SK-N-SH (cell line): ENCODE measurements around the gene NAA10. TPM values are rescaled to one million over a fixed set of nuclear protein-coding genes. Genes with fewer than 3 reads are reported as not detected.

Experiments used
- CTCF ChIA-PET: fragments of 300-600, 350-600 bp; formaldehyde crosslinking; extraction: SDS; loops from one replicate; lab custom pipeline; 2021; lab: Yijun Ruan, JAX
- POLR2A ChIA-PET: fragments of 350-600 bp; sonication (Branson Sonifier 250); formaldehyde crosslinking; extraction: SDS; loops from one replicate; lab custom pipeline; 2020; ENCODE audit warnings: antibody characterized with exemption, inconsistent platforms; lab: Yijun Ruan, JAX
- DNase-seq: peaks from one replicate; pipeline ENCODE4 v3.0.0; 2012
- H2AFZ ChIP-seq: fragments of 200-600 bp; sonication (generic); 2 replicates; pipeline ENCODE4 v1.8.1; 2016; ENCODE audit warnings: antibody characterized with exemption, mild to moderate bottlenecking, low read depth
- H3F3A ChIP-seq: fragments of 200-600 bp; sonication (generic); replicated peaks from 2 replicates; pipeline ENCODE3; 2016; ENCODE audit warnings: antibody characterized with exemption, mild to moderate bottlenecking; ENCODE audit not compliant: insufficient read depth
- H3K27ac ChIP-seq, 2 experiments: fragments of 200-500 bp in 1 of 2; fragments of 200-600 bp in 1 of 2; sonication (Bioruptor generic) in 1 of 2; sonication (generic), shearing (Covaris generic) in 1 of 2; 2 replicates each; pipeline versions ENCODE4 v1.5.1 to v1.6.1; 2014 to 2016; ENCODE audit warnings: low read depth in 2 of 2, inconsistent platforms in 1 of 2, low read length in 1 of 2, mild to moderate bottlenecking in 1 of 2, mixed read lengths in 1 of 2
- H3K27me3 ChIP-seq: fragments of 200-600 bp; sonication (generic), shearing (Covaris generic); 2 replicates; pipeline ENCODE4 v1.6.1; 2016; ENCODE audit warnings: mixed run types; ENCODE audit not compliant: insufficient read depth
- H3K36me3 ChIP-seq, 2 experiments: fragments of 200-500 bp in 1 of 2; fragments of 200-600 bp in 1 of 2; sonication (Bioruptor generic) in 1 of 2; sonication (generic) in 1 of 2; replicated peaks in 1 of 2; 2 replicates each; pipeline versions ENCODE3 to v1.5.1; 2014 to 2016; ENCODE audit warnings: low read length in 1 of 2, mild to moderate bottlenecking in 1 of 2; ENCODE audit not compliant: insufficient read depth in 2 of 2, control insufficient read depth in 1 of 2
- H3K4me1 ChIP-seq, 2 experiments: fragments of 200-500 bp in 1 of 2; fragments of 200-600 bp in 1 of 2; sonication (Bioruptor generic) in 1 of 2; sonication (generic), shearing (Covaris generic) in 1 of 2; 2 replicates each; pipeline versions ENCODE4 v1.5.1 to v1.6.1; 2014 to 2016; ENCODE audit warnings: low read depth in 1 of 2, low read length in 1 of 2, mixed run types in 1 of 2; ENCODE audit not compliant: insufficient read depth in 2 of 2, control insufficient read depth in 1 of 2
- H3K4me2 ChIP-seq: fragments of 200-600 bp; sonication (generic), shearing (Covaris generic); 2 replicates; pipeline ENCODE4 v1.6.1; 2017; ENCODE audit warnings: mixed run types
- H3K4me3 ChIP-seq, 2 experiments: fragments of 200-500 bp in 1 of 2; fragments of 200-600 bp in 1 of 2; sonication (Bioruptor generic) in 1 of 2; sonication (generic), shearing (Covaris generic) in 1 of 2; 2 replicates each; pipeline versions ENCODE4 v1.5.1 to v1.8.1; 2014 to 2016; ENCODE audit warnings: low read depth in 2 of 2, inconsistent platforms in 1 of 2, low read length in 1 of 2, mild to moderate bottlenecking in 1 of 2, mixed read lengths in 1 of 2, moderate library complexity in 1 of 2
- H3K79me2 ChIP-seq: fragments of 200-600 bp; sonication (generic); 2 replicates; pipeline ENCODE4 v1.8.1; 2017; ENCODE audit warnings: mild to moderate bottlenecking; ENCODE audit not compliant: insufficient read depth
- H3K9ac ChIP-seq: fragments of 200-600 bp; sonication (generic); 2 replicates; pipeline ENCODE4 v1.6.1; 2017; ENCODE audit warnings: mixed run types
- H3K9me2 ChIP-seq: fragments of 200-600 bp; sonication (generic); 2 replicates; pipeline ENCODE4 v1.6.1; 2017; ENCODE audit warnings: mixed run types
- H3K9me3 ChIP-seq: fragments of 200-600 bp; sonication (generic); 2 replicates; pipeline ENCODE4 v1.6.1; 2017; ENCODE audit warnings: mixed run types, mild to moderate bottlenecking, moderate library complexity
- H4K20me1 ChIP-seq: fragments of 200-600 bp; sonication (generic); 2 replicates; pipeline ENCODE4 v1.6.1; 2017; ENCODE audit warnings: mild to moderate bottlenecking, mixed run types; ENCODE audit not compliant: insufficient read depth
- CHD2 ChIP-seq: fragments of 150-350 bp; IDR thresholded peaks from 2 replicates; pipeline ENCODE4 v1.6.1; 2018; ENCODE audit warnings: low read length; ENCODE audit not compliant: partially characterized antibody
- EZH2phosphoT487 ChIP-seq: fragments of 200-600 bp; sonication (generic); IDR thresholded peaks from 2 replicates; pipeline ENCODE4 v1.6.1; 2017; ENCODE audit warnings: low read depth, mixed run types, mild to moderate bottlenecking, antibody characterized with exemption, moderate library complexity, borderline replicate concordance
- FOSL2 ChIP-seq: IDR thresholded peaks from 2 replicates; pipeline ENCODE4 v1.4.0; 2012; ENCODE audit warnings: low read depth, mild to moderate bottlenecking, moderate library complexity, borderline replicate concordance
- FOXJ3 ChIP-seq: sonication (generic); formaldehyde crosslinking; IDR thresholded peaks from 2 replicates; pipeline ENCODE4 v1.5.1; 2020; ENCODE audit warnings: mild to moderate bottlenecking, missing genetic modification reagents
- GABPA ChIP-seq: IDR thresholded peaks from 2 replicates; pipeline ENCODE4 v1.4.0; 2012; ENCODE audit warnings: low read depth, mild to moderate bottlenecking
- GATA2 ChIP-seq: sonication (generic); formaldehyde crosslinking; IDR thresholded peaks from 2 replicates; pipeline ENCODE4 v1.5.0; 2020; ENCODE audit warnings: mild to moderate bottlenecking, missing genetic modification reagents
- JUND ChIP-seq: IDR thresholded peaks from 2 replicates; pipeline ENCODE4 v1.4.0; 2012
- NRF1 ChIP-seq: IDR thresholded peaks from 2 replicates; pipeline ENCODE4 v1.6.1; 2012; ENCODE audit warnings: low read depth, mild to moderate bottlenecking, low read length
- RXRA ChIP-seq: IDR thresholded peaks from 2 replicates; pipeline ENCODE4 v1.4.0; 2012; ENCODE audit warnings: low read depth, mild to moderate bottlenecking, borderline replicate concordance
- SMC3 ChIP-seq: IDR thresholded peaks from 2 replicates; pipeline ENCODE4 v1.6.1; 2012; ENCODE audit warnings: low read depth, low read length, improper control_type of control experiment
- TAF1 ChIP-seq: IDR thresholded peaks from 2 replicates; pipeline ENCODE4 v1.6.1; 2012; ENCODE audit warnings: low read depth, mild to moderate bottlenecking, low read length, moderate library complexity, borderline replicate concordance
- TEAD4 ChIP-seq: IDR thresholded peaks from 2 replicates; pipeline ENCODE4 v1.4.0; 2012; ENCODE audit warnings: mild to moderate bottlenecking, borderline replicate concordance; ENCODE audit not compliant: insufficient read depth
- USF1 ChIP-seq: IDR thresholded peaks from 2 replicates; pipeline ENCODE4 v1.4.0; 2012; ENCODE audit warnings: low read depth, borderline replicate concordance
- WGBS: methylation state at CpG from one replicate; pipeline ENCODE4 v1.1.6; 2017; ENCODE audit warnings: low lambda C conversion rate; 5-methylcytosine and 5-hydroxymethylcytosine counted together
- polyA plus RNA-seq, 3 experiments: library from polyadenylated mRNA; depleted of rRNA; stranded (reverse); fragments of >200 nt; gene quantifications; 2 replicates each; pipeline ENCODE4 v1.2.3, GENCODE V29; 2012
- TF ChIP-seq, protein P1 (sequence below): fragments of 200-600 bp; sonication (generic); IDR thresholded peaks from 2 replicates; pipeline ENCODE4 v1.6.1; 2017; ENCODE audit warnings: antibody characterized with exemption, mild to moderate bottlenecking, moderate library complexity

The NAA10 gene
- polyA plus RNA-seq, 1 of the 3 experiments (the other 2 are of a cell fraction), result 229 TPM

- TF ChIP-seq FOXJ3 (no peak), GATA2 (CRISPR knock-in tag) (no peak), NRF1 (no peak), GABPA (no peak), JUND (no peak), EZH2phosphoT487 (no peak), TEAD4 (no peak), RXRA (no peak), TAF1 (no peak), FOSL2 (no peak), USF1 (no peak), SMC3 (no peak), CHD2 (no peak)
- TF ChIP-seq, protein P1, sequence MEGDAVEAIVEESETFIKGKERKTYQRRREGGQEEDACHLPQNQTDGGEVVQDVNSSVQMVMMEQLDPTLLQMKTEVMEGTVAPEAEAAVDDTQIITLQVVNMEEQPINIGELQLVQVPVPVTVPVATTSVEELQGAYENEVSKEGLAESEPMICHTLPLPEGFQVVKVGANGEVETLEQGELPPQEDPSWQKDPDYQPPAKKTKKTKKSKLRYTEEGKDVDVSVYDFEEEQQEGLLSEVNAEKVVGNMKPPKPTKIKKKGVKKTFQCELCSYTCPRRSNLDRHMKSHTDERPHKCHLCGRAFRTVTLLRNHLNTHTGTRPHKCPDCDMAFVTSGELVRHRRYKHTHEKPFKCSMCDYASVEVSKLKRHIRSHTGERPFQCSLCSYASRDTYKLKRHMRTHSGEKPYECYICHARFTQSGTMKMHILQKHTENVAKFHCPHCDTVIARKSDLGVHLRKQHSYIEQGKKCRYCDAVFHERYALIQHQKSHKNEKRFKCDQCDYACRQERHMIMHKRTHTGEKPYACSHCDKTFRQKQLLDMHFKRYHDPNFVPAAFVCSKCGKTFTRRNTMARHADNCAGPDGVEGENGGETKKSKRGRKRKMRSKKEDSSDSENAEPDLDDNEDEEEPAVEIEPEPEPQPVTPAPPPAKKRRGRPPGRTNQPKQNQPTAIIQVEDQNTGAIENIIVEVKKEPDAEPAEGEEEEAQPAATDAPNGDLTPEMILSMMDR, result no peak
- Histone ChIP-seq H3K27ac (peak within 1 kb of the TSS in 1 of 2 experiments; percentile 64; a peak in 2 of 4 replicates), H3F3A (no peaks in the 10 kb centered on the region), H3K79me2 (no peaks in the 10 kb centered on the region), H3K9me3 (no peaks in the 10 kb centered on the region), H3K4me1 (peaks cover 0 to 33% of the 10 kb centered on the region in 2 experiments; a peak in 1 of 4 replicates), H3K9me2 (no peaks in the 10 kb centered on the region), H3K9ac (no peak within 1 kb of the TSS), H3K36me3 (no peaks in the 10 kb centered on the region), H3K27me3 (peaks cover 48% of the 10 kb centered on the region), H4K20me1 (no peaks in the 10 kb centered on the region), H2AFZ (no peak within 1 kb of the TSS), H3K4me3 (no peak within 1 kb of the TSS), H3K4me2 (no peak within 1 kb of the TSS)
- peak; percentile 38 for DNase-seq
- WGBS, result 43% methylated on average over 11 of the region's 26 CpGs
- ChIA-PET POLR2A (no interaction called here), CTCF (interaction anchor here (1.7 kb wide), 1 partner anchor 9 kb away, joined by 4 read pairs; no protein-coding TSS in a partner anchor)
These were observed 30.6 kb downstream of the NAA10 start, which contains the start of gene AVPR2 for GRCh38 chrX:153903991-153904957. Gene AVPR2, plus strand, starts transcription at chrX:153904673. Its CDS starts 473 bp downstream, at chrX:153905146.
